ENCODE results near the gene DDR2.

The DDR2 gene

GRCh38 chr1:162616848-162617247 lies 15.4 kb upstream of the DDR2 start:
- Histone ChIP-seq H3K27me3 (ENCODE audit: low read depth) (no peaks in the 10 kb centered on the region), H3K36me3 (replicated peaks) (no peaks in the 10 kb centered on the region), H3K9me3 (no peaks in the 10 kb centered on the region), H3K4me3 (no peak overlapping the region), H3K4me1 (0 out of 2 replicates have a peak, but pooled peaks cover 2% of the 10 kb centered on the region)
- in situ Hi-C loops (cut with MboI; ENCODE audit: low sequenced_read_pairs) = loop anchor here (25.0 kb wide), 1 partner anchor 170 kb away; the partner anchor contains the start of gene HSD17B7
- no peak for DNase-seq (ENCODE audit: low spot score in 2 of 2)

DNA sequence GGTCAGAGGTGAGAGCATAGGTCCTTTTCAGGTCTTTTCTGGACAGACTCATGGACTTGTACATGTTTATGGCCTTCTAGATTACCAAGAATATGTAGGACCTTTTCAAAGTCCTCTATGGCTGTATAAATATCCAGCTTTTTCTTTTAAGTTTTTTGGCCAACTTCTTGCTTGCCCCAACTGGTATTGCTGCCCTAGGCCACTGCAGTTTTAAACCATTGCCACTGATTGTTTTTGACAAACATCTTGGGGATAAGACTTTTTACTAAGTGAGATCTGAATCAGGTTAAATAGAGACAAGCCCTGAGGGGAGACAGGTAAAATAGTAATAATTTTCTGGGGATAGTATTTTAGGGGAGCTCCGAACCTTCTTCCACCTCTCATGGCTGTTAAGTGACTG lies 14.8 kb upstream of the DDR2 start:
- Histone ChIP-seq H3K27me3 (ENCODE audit: low read depth) (no peaks in the 10 kb centered on the region), H3K4me3 (no peak overlapping the region), H3K36me3 (replicated peaks) (no peaks in the 10 kb centered on the region), H3K9me3 (no peaks in the 10 kb centered on the region), H3K4me1 (0 out of 2 replicates have a peak, but pooled peaks cover 2% of the 10 kb centered on the region)
- in situ Hi-C loops (cut with MboI; ENCODE audit: low sequenced_read_pairs) = loop anchor here (25.0 kb wide), 1 partner anchor 170 kb away; the partner anchor contains the start of gene HSD17B7
- DNase-seq (ENCODE audit: low spot score in 2 of 2) = no peak

DNA sequence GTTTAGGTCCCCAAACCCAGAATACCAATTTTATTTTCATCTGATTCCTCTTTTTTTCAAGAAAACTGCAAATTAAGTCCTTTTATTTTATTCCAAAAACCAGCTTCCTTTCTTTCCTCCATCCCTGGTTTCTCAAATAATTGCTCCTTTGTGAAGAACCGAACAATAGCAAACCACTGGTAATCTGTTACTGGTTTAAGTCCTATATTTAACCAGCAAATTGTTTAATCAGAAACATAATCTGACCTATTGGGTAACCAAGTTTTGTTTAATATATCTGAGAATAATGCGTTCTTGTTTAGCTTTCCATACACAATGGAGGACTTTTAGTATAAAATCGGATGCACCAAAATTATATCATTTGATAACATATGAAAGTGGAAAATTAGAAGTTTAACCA lies 13.2 kb upstream of the DDR2 start:
- H3K36me3 ChIP-seq (replicated peaks) = no peaks in the 10 kb centered on the region
- no peak overlapping the region for H3K4me3 ChIP-seq
- no peaks in the 10 kb centered on the region for H3K9me3 ChIP-seq
- no peaks in the 10 kb centered on the region for H3K4me1 ChIP-seq
- in situ Hi-C loops (cut with MboI; ENCODE audit: low sequenced_read_pairs) = loop anchor here (25.0 kb wide), 1 partner anchor 168 kb away; the partner anchor contains the start of gene HSD17B7
- no peak for DNase-seq (ENCODE audit: low spot score in 2 of 2)
- H3K27me3 ChIP-seq (ENCODE audit: low read depth) = no peaks in the 10 kb centered on the region

DNA sequence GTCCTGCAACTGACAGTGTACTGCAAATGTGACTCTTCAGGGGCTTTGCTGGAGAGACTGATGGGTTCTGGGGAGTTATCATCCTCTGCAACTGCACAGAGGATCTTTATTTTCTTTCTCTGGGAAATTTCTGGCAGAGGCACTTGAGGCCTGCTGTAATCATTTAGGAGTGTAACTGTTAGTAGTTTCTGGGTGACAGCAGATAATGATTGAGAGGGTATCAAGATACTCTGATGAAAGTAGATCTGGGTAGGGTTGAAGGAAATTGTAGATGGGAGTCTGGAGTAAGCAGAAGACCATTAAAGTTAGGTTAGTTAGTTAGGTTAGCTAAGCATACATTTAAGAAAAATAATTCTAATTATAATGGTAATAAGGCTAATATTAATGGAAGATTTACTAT lies 11.0 kb upstream of the DDR2 start:
- H3K27me3 ChIP-seq (ENCODE audit: low read depth) = no peaks in the 10 kb centered on the region
- H3K4me3 ChIP-seq = no peak overlapping the region
- H3K36me3 ChIP-seq (replicated peaks) = no peaks in the 10 kb centered on the region
- in situ Hi-C loops (cut with MboI; ENCODE audit: low sequenced_read_pairs) = loop anchor here (25.0 kb wide), 1 partner anchor 166 kb away; the partner anchor contains the start of gene HSD17B7
- no peaks in the 10 kb centered on the region for H3K4me1 ChIP-seq
- DNase-seq (ENCODE audit: low spot score in 2 of 2) = no peak
- H3K9me3 ChIP-seq = no peaks in the 10 kb centered on the region

DNA sequence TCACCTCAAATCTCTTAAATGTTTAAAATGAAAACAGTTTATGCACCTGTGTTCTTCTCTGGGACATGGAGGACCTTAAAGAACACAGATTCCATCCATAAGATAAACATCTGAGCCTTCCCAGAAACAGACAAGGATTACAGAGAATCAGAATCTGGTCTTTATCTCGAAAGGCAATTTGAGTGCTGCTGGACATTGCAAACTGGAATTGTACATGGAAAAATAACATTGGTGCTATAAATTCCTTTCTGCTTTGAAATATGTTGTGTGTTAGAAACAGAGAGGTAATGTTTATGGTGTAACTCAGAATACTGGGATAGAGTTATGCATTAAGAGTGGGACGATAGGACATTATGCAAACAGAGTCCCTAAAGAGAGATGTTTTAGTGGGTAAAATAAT lies 6.6 kb upstream of the DDR2 start:
- no peak for DNase-seq (ENCODE audit: low spot score in 2 of 2)
- no peaks in the 10 kb centered on the region for H3K4me1 ChIP-seq
- H3K4me3 ChIP-seq = no peak overlapping the region
- in situ Hi-C loops (cut with MboI; ENCODE audit: low sequenced_read_pairs) = no loop called here
- no peaks in the 10 kb centered on the region for H3K9me3 ChIP-seq
- no peaks in the 10 kb centered on the region for H3K27me3 ChIP-seq (ENCODE audit: low read depth)
- no peaks in the 10 kb centered on the region for H3K36me3 ChIP-seq (replicated peaks)

GRCh38 chr1:162626094-162626493 lies 6.2 kb upstream of the DDR2 start:
- H3K36me3 ChIP-seq (replicated peaks) = no peaks in the 10 kb centered on the region
- H3K9me3 ChIP-seq = no peaks in the 10 kb centered on the region
- H3K27me3 ChIP-seq (ENCODE audit: low read depth) = no peaks in the 10 kb centered on the region
- no peak for DNase-seq (ENCODE audit: low spot score in 2 of 2)
- no peak overlapping the region for H3K4me3 ChIP-seq
- no peaks in the 10 kb centered on the region for H3K4me1 ChIP-seq
- in situ Hi-C loops (cut with MboI; ENCODE audit: low sequenced_read_pairs) = no loop called here

DNA sequence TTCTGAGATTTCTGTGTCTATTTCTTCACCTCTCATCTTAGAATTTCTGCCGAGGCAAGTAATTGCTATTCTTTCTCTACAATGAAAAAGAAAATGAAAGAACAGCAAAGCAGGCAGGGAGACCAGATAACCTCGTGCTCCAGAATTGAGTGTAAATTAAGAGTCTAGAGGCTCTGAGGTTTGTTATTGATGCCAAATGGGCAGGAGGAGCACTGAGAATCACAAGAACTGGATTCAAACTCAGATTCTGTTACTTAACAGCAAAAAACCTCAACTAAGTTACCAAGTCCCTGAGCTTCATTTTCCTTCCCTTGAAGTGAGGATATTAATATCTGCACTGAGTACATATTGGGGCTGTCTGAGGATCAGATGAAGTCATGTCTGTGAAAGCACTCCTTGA lies 5.5 kb upstream of the DDR2 start:
- Histone ChIP-seq H3K4me3 (no peak overlapping the region), H3K4me1 (no peaks in the 10 kb centered on the region), H3K9me3 (no peaks in the 10 kb centered on the region), H3K27me3 (ENCODE audit: low read depth) (no peaks in the 10 kb centered on the region), H3K36me3 (replicated peaks) (no peaks in the 10 kb centered on the region)
- in situ Hi-C loops (cut with MboI; ENCODE audit: low sequenced_read_pairs) = no loop called here
- no peak for DNase-seq (ENCODE audit: low spot score in 2 of 2)

DNA sequence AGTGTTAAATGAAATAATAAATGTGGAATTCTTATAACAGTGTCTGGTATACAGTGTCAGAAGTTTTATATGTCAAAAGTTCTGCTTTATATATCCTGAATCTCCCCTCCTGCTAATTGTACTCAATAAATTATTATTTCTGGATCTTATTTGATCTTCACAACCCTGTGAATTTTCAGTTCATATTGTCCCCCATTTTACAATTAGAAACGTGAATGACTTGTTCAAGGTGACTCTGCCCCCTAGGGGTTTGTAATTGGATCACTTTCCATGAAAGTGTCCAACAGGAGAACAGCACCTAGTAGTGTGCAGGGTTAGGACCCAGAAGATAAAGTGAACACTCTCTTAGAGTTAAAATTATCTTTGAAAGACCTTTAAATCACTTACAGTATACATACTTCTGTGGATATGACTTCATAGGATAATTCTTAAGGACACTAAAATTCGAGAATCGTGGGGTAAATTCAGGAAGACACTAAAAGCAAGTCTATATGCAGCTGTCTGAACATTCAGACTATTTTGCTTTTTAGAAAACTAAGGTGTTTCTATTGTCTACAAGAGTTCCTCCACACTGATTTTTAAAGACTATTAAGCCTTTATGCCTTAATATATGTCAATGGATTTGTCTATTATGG lies 4.5 kb upstream of the DDR2 start:
- Histone ChIP-seq H3K27me3 (ENCODE audit: low read depth) (no peaks in the 10 kb centered on the region), H3K9me3 (no peaks in the 10 kb centered on the region), H3K4me3 (no peak overlapping the region), H3K36me3 (replicated peaks) (no peaks in the 10 kb centered on the region), H3K4me1 (no peaks in the 10 kb centered on the region)
- in situ Hi-C loops (cut with MboI; ENCODE audit: low sequenced_read_pairs) = no loop called here
- DNase-seq (ENCODE audit: low spot score in 2 of 2) = peak; percentile 26 to 27

DNA sequence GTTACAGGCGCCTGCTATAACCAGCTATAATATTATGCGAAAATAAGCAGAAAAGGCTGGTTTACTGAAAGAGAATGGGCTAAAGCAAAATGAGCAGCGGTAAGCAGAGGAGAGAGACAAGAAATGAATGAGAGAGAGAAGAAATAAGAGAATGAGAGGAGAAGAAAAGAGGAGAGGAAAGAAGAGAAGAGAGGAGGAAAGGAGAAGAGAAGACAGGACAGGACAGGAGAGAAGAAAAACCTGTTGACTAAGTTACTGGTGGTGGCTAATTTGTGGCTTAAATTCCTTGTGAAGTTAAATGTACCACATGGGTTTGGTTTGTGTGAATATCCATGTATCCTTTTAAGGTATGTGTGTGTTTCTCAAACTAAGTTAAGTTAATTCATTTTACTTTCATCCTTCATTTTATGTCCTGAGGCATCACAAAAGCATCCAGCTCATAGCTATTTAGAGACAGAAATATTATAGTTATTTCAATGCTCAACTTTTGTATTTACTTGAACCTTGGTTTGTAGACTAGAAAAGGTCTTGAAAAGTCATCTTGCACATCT lies 3.1 kb upstream of the DDR2 start:
- DNase-seq (ENCODE audit: low spot score in 2 of 2) = no peak

DNA sequence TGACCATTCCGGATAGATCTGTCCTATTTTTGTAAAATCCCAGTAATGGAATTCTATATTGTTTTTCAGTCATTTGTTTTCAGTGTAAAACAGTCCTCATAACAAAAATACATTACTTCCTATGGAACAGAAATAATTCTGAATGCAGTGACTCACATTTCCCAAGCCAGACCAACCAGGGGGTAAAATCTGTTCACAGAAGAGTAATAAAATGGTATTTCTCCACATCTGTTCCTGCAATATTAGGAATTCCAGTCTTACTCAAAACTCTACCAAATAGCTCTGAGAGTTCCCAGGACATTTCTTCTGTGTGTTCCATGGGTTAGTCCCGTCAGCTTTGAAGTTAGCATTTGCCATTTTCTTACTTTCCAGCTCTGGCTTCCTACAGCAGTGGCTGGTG lies 2.6 kb upstream of the DDR2 start:
- no peak for DNase-seq (ENCODE audit: low spot score in 2 of 2)
- H3K27me3 ChIP-seq (ENCODE audit: low read depth) = no peaks in the 10 kb centered on the region
- in situ Hi-C loops (cut with MboI; ENCODE audit: low sequenced_read_pairs) = no loop called here
- no peaks in the 10 kb centered on the region for H3K36me3 ChIP-seq (replicated peaks)
- no peaks in the 10 kb centered on the region for H3K4me1 ChIP-seq
- no peak overlapping the region for H3K4me3 ChIP-seq
- no peaks in the 10 kb centered on the region for H3K9me3 ChIP-seq

More for the DNA sequence above, 3.1 kb upstream of the DDR2 start:
- no peaks in the 10 kb centered on the region for H3K36me3 ChIP-seq (replicated peaks)
- no peaks in the 10 kb centered on the region for H3K27me3 ChIP-seq (ENCODE audit: low read depth)
- H3K4me1 ChIP-seq = no peaks in the 10 kb centered on the region
- no peak overlapping the region for H3K4me3 ChIP-seq
- in situ Hi-C loops (cut with MboI; ENCODE audit: low sequenced_read_pairs) = no loop called here
- H3K9me3 ChIP-seq = no peaks in the 10 kb centered on the region

- no peaks in the 10 kb centered on the region for H3K27me3 ChIP-seq (ENCODE audit: low read depth)
- no peak for DNase-seq (ENCODE audit: low spot score in 2 of 2)
- no peaks in the 10 kb centered on the region for H3K36me3 ChIP-seq (replicated peaks)
- no peak overlapping the region for H3K4me3 ChIP-seq
- in situ Hi-C loops (cut with MboI; ENCODE audit: low sequenced_read_pairs) = no loop called here
- no peaks in the 10 kb centered on the region for H3K4me1 ChIP-seq
- no peaks in the 10 kb centered on the region for H3K9me3 ChIP-seq
These were observed 595 bp upstream of the DDR2 start for GRCh38 chr1:162631546-162632191.

DNA sequence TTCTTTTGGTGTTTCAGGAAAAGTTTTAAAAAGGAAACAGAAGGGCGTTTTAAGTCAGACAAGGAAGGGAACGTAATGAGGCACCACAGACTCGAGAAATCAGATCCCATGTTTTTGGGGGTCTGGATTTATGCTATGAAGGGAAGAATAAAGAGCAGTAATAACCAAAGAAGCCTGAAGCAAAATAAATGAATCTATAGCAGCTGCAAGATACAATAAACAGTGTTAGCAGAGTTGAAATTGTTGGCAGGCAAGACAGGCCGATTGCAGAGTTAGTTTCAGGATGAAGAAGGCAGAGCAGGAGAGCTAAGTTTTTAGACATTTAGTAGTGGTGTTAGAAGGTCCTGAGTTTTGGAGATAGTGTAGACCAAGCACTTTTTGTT lies 425 bp downstream of the DDR2 start:
- H3K4me1 ChIP-seq = no peaks in the 10 kb centered on the region
- H3K4me3 ChIP-seq = peak overlapping the region; percentile 8; the same call in 1 of the 2 replicates
- no peaks in the 10 kb centered on the region for H3K36me3 ChIP-seq (replicated peaks)
- H3K9me3 ChIP-seq = no peaks in the 10 kb centered on the region
- H3K27me3 ChIP-seq (ENCODE audit: low read depth) = no peaks in the 10 kb centered on the region
- DNase-seq (ENCODE audit: low spot score in 2 of 2) = no peak
- in situ Hi-C loops (cut with MboI; ENCODE audit: low sequenced_read_pairs) = no loop called here

DNA sequence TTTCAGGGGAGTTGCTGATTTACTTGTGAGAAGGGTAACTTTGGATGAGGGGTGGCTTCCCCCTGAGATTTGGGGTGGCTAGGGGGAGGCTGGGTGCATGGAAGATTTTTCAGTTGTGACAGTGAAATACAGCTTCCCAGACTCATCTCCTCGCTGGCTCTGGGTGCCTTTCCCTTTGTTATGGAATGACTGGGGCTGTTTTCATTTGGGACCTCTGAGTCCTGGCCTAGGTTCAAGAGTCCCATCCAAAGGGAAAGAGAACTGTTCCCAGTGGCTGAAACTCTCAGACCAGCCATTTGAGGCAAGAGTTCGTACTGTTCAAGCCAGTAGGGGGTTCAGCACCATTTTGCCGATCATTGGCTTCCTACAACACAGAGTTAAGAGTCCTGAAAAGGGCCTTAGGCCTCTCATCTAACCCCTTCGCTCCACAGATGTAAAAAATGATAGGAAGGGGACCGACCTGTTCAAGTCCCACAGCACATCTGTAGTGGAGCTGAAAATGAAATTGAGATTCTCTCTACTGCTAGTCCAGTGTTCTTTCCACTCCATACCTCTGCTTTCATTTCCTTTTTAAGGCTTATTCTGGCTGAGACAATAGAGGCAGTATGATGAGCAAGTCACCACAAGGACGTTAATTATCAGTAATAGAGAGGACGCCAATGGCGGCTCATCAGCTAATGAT lies 958 bp downstream of the DDR2 start:
- Histone ChIP-seq H3K9me3 (no peaks in the 10 kb centered on the region), H3K4me3 (0 out of 2 replicates have a peak overlapping the region, but pooled peaks have one; percentile 8), H3K4me1 (no peaks in the 10 kb centered on the region), H3K27me3 (ENCODE audit: low read depth) (no peaks in the 10 kb centered on the region), H3K36me3 (replicated peaks) (no peaks in the 10 kb centered on the region)
- no peak for DNase-seq (ENCODE audit: low spot score in 2 of 2)
- in situ Hi-C loops (cut with MboI; ENCODE audit: low sequenced_read_pairs) = no loop called here

DNA sequence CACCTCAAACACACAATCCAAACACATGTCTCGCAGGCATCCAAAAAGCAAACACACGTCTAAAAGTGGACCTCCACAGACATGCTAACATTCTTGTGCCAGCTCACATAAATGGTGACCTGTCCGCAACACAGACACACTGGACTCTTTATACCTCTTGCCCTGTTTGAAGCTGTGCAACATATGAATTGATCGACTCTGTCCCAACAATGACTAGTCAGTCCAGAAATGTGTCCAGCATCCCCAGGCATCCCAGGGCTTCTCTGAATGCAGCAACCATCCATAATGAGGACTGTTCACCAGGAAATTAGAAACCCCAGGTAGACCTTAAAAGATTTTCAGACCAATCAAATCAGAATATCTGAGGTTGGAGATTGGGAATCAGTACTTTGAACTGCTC lies 3.2 kb downstream of the DDR2 start:
- no peak for DNase-seq (ENCODE audit: low spot score in 2 of 2)
- Histone ChIP-seq H3K27me3 (ENCODE audit: low read depth) (no peaks in the 10 kb centered on the region), H3K4me1 (no peaks in the 10 kb centered on the region), H3K4me3 (no peak overlapping the region), H3K9me3 (no peaks in the 10 kb centered on the region), H3K36me3 (replicated peaks) (no peaks in the 10 kb centered on the region)
- in situ Hi-C loops (cut with MboI; ENCODE audit: low sequenced_read_pairs) = no loop called here
